ENCODE measurements around the gene RNF111.

DNA sequence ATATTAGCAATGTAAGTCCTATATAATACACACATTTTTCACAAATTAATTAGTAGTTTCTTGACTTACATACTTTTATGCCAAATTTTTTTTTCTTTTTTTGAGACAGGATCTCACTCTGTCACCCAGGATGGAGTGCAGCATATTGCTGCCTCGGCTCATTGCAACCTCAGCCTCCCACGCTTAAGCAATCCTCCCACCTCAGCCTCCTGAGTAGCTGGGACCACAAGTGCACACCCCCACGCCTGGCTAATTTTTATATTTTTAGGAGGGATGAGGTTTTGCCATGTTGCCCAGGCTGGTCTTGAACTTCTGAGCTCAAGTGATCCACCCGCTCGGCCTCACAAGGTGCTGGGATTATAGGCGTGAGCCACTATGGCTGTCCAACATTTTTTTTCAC is 54.6 kb downstream of the RNF111 start:
- TF ChIP-seq, protein P1, sequence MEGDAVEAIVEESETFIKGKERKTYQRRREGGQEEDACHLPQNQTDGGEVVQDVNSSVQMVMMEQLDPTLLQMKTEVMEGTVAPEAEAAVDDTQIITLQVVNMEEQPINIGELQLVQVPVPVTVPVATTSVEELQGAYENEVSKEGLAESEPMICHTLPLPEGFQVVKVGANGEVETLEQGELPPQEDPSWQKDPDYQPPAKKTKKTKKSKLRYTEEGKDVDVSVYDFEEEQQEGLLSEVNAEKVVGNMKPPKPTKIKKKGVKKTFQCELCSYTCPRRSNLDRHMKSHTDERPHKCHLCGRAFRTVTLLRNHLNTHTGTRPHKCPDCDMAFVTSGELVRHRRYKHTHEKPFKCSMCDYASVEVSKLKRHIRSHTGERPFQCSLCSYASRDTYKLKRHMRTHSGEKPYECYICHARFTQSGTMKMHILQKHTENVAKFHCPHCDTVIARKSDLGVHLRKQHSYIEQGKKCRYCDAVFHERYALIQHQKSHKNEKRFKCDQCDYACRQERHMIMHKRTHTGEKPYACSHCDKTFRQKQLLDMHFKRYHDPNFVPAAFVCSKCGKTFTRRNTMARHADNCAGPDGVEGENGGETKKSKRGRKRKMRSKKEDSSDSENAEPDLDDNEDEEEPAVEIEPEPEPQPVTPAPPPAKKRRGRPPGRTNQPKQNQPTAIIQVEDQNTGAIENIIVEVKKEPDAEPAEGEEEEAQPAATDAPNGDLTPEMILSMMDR (conservative IDR thresholded peaks at IDR 0.05 in 1 of 2, IDR thresholded peaks at IDR 0.05 in 1 of 2; ENCODE audit: low read depth in 1 of 2, low read length in 2 of 2), result no peak
- TF ChIP-seq EZH2 (IDR thresholded peaks at IDR 0.05; ENCODE audit: low read length, missing control alignments), result no peak

All from fibroblast of lung (primary cell).